Measurements from ENCODE around the gene CFAP298. TPM values are rescaled to one million over a fixed set of nuclear protein-coding genes. Genes with fewer than 3 reads are reported as not detected.

Gene CFAP298
- total and polyA plus RNA-seq, 10 of the 15 experiments (the other 5 are each of a cell fraction or from before 2014, with no cell fraction given): 9.5 to 79.1 (median 30.2) TPM

DNA sequence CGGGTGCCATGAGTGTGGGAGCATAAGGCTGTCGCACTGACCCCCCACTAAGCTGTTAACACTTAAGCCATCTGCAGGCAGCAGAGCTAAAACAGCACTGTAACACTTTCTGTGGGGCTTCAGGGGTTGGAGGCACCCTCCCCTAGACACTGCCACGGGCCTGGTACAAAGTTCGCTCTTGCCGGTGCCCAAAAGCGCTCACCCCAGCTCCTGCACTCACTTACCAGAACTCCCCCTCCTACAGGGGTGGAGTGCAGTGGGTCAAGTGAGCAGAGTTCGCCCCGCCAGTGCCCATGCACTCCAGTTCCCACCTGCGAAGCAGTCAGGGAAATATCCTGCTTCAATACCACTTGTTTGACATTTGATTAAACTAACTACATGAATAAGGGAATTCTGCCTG lies 46.3 kb upstream of the CFAP298 start:
- SMC1A ChIA-PET (ENCODE audit: uncharacterized antibody, unreplicated experiment): no interaction called here
- no peak for FAIRE-seq
- Histone ChIP-seq H3K27me3 (replicated peaks in 1 of 2; ENCODE audit: control insufficient read depth in 2 of 2, insufficient read depth in 2 of 2, low read length in 1 of 2) (no peaks in the 10 kb centered on the region), H4K20me1 (ENCODE audit: control insufficient read depth, insufficient read depth) (no peaks in the 10 kb centered on the region), H3K36me3 (ENCODE audit: control insufficient read depth in 2 of 2, insufficient read depth in 2 of 2, low read length in 1 of 2) (no peaks in the 10 kb centered on the region; a peak in 2 of 4 replicates), H3K4me1 (ENCODE audit: control insufficient read depth, insufficient read depth, low read length) (no peaks in the 10 kb centered on the region), H2AFZ (ENCODE audit: control insufficient read depth, low read depth, low read length) (no peak overlapping the region), H3K9ac (ENCODE audit: control insufficient read depth, insufficient read depth, low read length) (no peak overlapping the region), H3K27ac (ENCODE audit: control insufficient read depth, insufficient read depth) (no peak overlapping the region), H3K79me2 (ENCODE audit: control insufficient read depth, insufficient read depth, low read length) (no peaks in the 10 kb centered on the region), H3K4me3 (no peak overlapping the region), H3K9me3 (replicated peaks; ENCODE audit: control insufficient read depth, insufficient read depth, low read length) (peaks cover 2% of the 10 kb centered on the region; the same call in 1 of the 3 replicates), H3K4me2 (ENCODE audit: control insufficient read depth, insufficient read depth) (no peak overlapping the region)
- intact Hi-C loops (cut with micrococcal nuclease; ENCODE audit: unreplicated experiment): no loop called here
- BruUV-seq (replicated peaks): no TSS peak
- WGBS (ENCODE audit: insufficient coverage, insufficient replicate concordance, low lambda C conversion rate, missing lambda C conversion rate): 95% methylated on average over 9 of the region's 9 CpGs
- DNase-seq (ENCODE audit: low read depth, low spot score): no peak
- POLR2A ChIA-PET: no interaction called here
- CTCF ChIA-PET: no interaction called here
- ATAC-seq: no peak
- in situ Hi-C loops (cut with MboI): loop anchor here (10.0 kb wide), 1 partner anchor 166 kb away; no protein-coding TSS in a partner anchor
- TF ChIP-seq HDAC6 (IDR thresholded peaks at IDR 0.05; ENCODE audit: unreplicated experiment) (no peak), MEF2B (IDR thresholded peaks at IDR 0.05; ENCODE audit: partially characterized antibody, poor library complexity, severe bottlenecking) (no peak), SRF (IDR thresholded peaks at IDR 0.05; ENCODE audit: low read depth in 2 of 2, low read length in 2 of 2) (no peak), SMARCA5 (IDR thresholded peaks at IDR 0.05) (no peak), NFIC (IDR thresholded peaks at IDR 0.05; ENCODE audit: low read depth, low read length) (no peak), MEF2A (IDR thresholded peaks at IDR 0.05; ENCODE audit: insufficient read depth, low read depth, low read length) (no peak), ZNF384 (IDR thresholded peaks at IDR 0.05; ENCODE audit: borderline replicate concordance, low read depth, low read length) (no peak), WRNIP1 (IDR thresholded peaks at IDR 0.05; ENCODE audit: borderline replicate concordance, low read depth, low read length) (no peak), REST (IDR thresholded peaks at IDR 0.05; ENCODE audit: low read depth, low read length) (no peak), FOXM1 (IDR thresholded peaks at IDR 0.05; ENCODE audit: low read depth, low read length) (no peak), ZNF622 (IDR thresholded peaks at IDR 0.05) (no peak), SMC3 (IDR thresholded peaks at IDR 0.05; ENCODE audit: borderline replicate concordance, low read length) (no peak), POLR2AphosphoS2 (IDR thresholded peaks at IDR 0.05; ENCODE audit: low read depth, low read length) (no peak)
- TF ChIP-seq, protein P1, sequence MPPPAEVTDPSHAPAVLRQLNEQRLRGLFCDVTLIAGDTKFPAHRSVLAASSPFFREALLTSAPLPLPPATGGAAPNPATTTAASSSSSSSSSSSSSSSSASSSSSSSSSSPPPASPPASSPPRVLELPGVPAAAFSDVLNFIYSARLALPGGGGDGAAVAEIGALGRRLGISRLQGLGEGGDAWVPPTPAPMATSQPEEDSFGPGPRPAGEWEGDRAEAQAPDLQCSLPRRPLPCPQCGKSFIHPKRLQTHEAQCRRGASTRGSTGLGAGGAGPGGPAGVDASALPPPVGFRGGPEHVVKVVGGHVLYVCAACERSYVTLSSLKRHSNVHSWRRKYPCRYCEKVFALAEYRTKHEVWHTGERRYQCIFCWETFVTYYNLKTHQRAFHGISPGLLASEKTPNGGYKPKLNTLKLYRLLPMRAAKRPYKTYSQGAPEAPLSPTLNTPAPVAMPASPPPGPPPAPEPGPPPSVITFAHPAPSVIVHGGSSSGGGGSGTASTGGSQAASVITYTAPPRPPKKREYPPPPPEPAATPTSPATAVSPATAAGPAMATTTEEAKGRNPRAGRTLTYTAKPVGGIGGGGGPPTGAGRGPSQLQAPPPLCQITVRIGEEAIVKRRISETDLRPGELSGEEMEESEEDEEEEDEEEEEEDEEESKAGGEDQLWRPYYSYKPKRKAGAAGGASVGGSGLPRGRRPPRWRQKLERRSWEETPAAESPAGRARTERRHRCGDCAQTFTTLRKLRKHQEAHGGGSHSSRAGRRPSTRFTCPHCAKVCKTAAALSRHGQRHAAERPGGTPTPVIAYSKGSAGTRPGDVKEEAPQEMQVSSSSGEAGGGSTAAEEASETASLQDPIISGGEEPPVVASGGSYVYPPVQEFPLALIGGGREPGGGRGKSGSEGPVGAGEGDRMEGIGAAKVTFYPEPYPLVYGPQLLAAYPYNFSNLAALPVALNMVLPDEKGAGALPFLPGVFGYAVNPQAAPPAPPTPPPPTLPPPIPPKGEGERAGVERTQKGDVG (CRISPR knock-in tag; IDR thresholded peaks at IDR 0.05): no peak
- RAD21 ChIA-PET (ENCODE audit: unreplicated experiment): no interaction called here
